HFFc6 (cell line): Measurements from ENCODE around the gene NBPF26. TPM values are rescaled to one million over a fixed set of nuclear protein-coding genes. Genes with fewer than 3 reads are reported as not detected.
"Not testable (repeated sequence)": the region's sequence is repeated elsewhere in the genome, so short reads cannot be mapped to it uniquely, and the experiment has no call there.

ENCODE experiments used
- DNase-seq: peaks from one replicate; pipeline ENCODE4 v3.0.0-alpha.2; 2018
- H3K27ac Mint-ChIP-seq: 2 replicates; pipeline ENCODE4 v1.8.0; 2020; ENCODE audit warnings: mild to moderate bottlenecking, mixed read lengths
- H3K27me3 Mint-ChIP-seq: 2 replicates; pipeline ENCODE4 v1.8.0; 2021; ENCODE audit warnings: mild to moderate bottlenecking, moderate library complexity, mixed read lengths; ENCODE audit not compliant: insufficient read depth
- H3K36me3 Mint-ChIP-seq: 2 replicates; pipeline ENCODE4 v1.8.0; 2021; ENCODE audit warnings: low read depth, mixed read lengths
- H3K4me1 Mint-ChIP-seq: 2 replicates; pipeline ENCODE4 v1.8.0; 2020; ENCODE audit warnings: low read depth, mixed read lengths
- H3K4me3 Mint-ChIP-seq: 2 replicates; pipeline ENCODE4 v1.8.0; 2020; ENCODE audit warnings: mild to moderate bottlenecking, moderate library complexity, mixed read lengths
- H3K9me3 Mint-ChIP-seq: 2 replicates; pipeline ENCODE4 v1.8.0; 2020; ENCODE audit warnings: mild to moderate bottlenecking, mixed read lengths
- total RNA-seq, 6 experiments: library from RNA; stranded (reverse); fragmentation: NEBNext Ultra II Directional; extraction: Animal tissue kit (Norgen Biotek cat#: 25700); gene quantifications; 2 replicates in 1 of 6; 3 replicates in 5 of 6; pipeline ENCODE4 v1.2.3, GENCODE V29; 2021
- TF ChIP-seq, protein P1 (sequence below): fragments of 200-600 bp; sonication (generic); IDR thresholded peaks from 2 replicates; pipeline ENCODE4 v1.5.0; 2021; ENCODE audit warnings: antibody characterized with exemption, mild to moderate bottlenecking

The NBPF26 gene
- total RNA-seq, 6 experiments from 2014 or later = 14.9 to 20.1 (median 17.8) TPM

DNA sequence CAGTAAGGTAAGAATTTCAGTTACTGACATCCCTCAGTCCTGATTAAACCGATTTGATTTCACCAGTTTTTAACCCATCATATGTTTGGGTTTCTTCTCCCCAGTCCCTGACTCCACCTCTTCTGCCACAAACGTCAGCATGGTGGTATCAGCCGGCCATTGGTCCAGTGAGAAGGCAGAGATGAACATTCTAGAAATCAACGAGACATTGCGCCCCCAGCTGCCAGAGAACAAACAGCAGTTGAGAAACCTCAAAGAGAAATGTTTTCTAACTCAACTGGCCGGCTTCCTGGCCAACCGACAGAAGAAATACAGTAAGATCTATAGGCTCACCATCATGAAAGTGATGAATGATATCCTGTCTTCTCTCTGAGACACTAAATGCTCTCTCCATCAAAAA, 81.7 kb downstream of the NBPF26 start:
- TF ChIP-seq, protein P1, sequence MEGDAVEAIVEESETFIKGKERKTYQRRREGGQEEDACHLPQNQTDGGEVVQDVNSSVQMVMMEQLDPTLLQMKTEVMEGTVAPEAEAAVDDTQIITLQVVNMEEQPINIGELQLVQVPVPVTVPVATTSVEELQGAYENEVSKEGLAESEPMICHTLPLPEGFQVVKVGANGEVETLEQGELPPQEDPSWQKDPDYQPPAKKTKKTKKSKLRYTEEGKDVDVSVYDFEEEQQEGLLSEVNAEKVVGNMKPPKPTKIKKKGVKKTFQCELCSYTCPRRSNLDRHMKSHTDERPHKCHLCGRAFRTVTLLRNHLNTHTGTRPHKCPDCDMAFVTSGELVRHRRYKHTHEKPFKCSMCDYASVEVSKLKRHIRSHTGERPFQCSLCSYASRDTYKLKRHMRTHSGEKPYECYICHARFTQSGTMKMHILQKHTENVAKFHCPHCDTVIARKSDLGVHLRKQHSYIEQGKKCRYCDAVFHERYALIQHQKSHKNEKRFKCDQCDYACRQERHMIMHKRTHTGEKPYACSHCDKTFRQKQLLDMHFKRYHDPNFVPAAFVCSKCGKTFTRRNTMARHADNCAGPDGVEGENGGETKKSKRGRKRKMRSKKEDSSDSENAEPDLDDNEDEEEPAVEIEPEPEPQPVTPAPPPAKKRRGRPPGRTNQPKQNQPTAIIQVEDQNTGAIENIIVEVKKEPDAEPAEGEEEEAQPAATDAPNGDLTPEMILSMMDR = peak; percentile 30
- H3K9me3 Mint-ChIP-seq, H3K4me1 Mint-ChIP-seq, H3K36me3 Mint-ChIP-seq, DNase-seq, H3K27ac Mint-ChIP-seq, H3K27me3 Mint-ChIP-seq, H3K4me3 Mint-ChIP-seq: not testable (repeated sequence)

DNA sequence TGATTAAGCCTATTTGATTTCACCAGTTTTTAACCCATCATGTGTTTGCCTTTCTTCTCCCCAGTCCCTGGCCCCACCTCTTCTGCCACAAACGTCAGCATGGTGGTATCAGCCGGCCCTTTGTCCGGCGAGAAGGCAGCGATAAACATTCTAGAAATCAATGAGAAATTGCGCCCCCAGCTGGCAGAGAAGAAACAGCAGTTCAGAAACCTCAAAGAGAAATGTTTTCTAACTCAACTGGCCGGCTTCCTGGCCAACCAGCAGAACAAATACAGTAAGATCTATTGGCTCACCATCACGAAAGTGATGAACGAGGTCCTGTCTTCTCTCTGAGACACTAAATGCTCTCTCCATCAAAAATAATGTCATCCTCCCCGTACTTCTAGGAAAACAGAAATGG, 88.1 kb downstream of the NBPF26 start:
- H3K36me3 Mint-ChIP-seq, H3K27me3 Mint-ChIP-seq, H3K4me1 Mint-ChIP-seq, H3K4me3 Mint-ChIP-seq, H3K9me3 Mint-ChIP-seq: not testable (repeated sequence)
- peak overlapping the region; percentile 49; the same call in 1 of the 2 replicates for H3K27ac Mint-ChIP-seq
- TF ChIP-seq, protein P1 = peak; percentile 82
- peak; percentile 65 for DNase-seq

DNA sequence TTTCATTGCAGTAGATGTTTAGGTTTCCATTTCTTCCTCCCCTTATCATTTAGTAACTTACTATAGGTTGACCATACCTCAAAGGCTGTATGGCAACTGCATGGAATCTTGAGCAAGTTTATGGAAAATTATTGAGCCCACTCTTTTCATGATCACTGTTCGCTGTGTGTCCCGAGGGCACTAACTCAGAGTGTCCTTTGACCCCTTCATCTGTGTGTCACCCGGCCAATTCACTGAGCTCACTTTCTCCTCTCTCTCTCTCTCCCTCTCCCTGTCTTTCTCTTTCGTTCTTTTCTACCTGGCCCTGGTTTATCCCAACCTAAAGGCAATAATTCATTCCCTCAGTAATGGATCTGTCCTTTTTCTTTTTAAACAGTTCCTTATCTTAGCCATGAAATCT, 101.3 kb downstream of the NBPF26 start:
- H3K27ac Mint-ChIP-seq, H3K4me1 Mint-ChIP-seq, H3K27me3 Mint-ChIP-seq, H3K4me3 Mint-ChIP-seq, H3K36me3 Mint-ChIP-seq, DNase-seq, H3K9me3 Mint-ChIP-seq: not testable (repeated sequence)

DNA sequence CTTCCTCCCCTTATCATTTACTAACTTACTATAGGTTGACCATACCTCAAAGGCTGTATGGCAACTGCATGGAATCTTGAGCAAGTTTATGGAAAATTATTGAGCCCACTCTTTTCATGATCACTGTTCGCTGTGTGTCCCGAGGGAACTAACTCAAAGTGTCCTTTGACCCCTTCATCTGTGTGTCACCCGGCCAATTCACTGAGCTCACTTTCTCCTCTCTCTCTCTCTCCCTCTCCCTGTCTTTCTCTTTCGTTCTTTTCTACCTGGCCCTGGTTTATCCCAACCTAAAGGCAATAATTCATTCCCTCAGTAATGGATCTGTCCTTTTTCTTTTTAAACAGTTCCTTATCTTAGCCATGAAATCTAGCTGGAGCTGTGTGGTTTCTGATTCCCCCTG, 102.9 kb downstream of the NBPF26 start:
- not testable (repeated sequence) for H3K27me3 Mint-ChIP-seq, DNase-seq, H3K36me3 Mint-ChIP-seq, H3K4me1 Mint-ChIP-seq, H3K4me3 Mint-ChIP-seq, H3K27ac Mint-ChIP-seq, H3K9me3 Mint-ChIP-seq

DNA sequence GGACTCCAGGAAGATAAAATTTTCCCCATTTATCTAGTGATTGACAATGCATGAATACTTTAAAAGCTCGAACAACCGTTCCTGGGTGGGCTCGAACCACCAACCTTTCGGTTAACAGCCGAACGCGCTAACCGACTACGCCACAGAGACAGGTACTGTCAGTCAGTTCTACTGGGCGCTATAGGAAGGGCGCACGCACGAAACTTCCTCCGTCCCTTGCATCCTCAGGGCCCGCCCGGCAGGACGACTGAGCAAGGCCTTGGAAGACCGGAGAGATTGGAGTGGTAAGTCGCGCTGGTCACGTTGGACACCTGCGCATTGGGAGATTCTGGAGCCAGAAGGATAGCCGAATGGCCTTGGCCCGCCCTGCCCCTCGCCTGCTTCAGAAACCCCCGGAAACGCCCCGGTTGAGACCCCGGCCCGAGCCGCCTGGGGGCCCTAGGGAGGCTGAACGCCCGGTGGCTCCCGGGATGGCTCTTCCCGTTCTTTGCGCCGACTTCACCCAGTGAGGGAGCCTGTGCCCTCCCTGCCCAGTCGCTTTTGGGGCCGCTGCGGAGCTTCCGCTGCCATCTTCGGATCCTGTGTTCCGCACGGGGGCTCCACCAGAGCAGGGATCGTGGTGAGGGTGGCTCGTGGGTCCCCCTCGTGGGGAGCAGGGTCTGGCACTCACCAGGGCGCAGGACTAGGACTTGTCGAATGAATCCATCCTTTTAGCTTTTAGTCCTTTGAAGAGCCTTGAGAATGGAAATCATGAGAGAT, 120.6 kb downstream of the NBPF26 start:
- TF ChIP-seq, protein P1 = peak; percentile 68
- H3K36me3 Mint-ChIP-seq, H3K27me3 Mint-ChIP-seq, H3K9me3 Mint-ChIP-seq, H3K4me1 Mint-ChIP-seq: not testable (repeated sequence)
- DNase-seq = peak; percentile 90
- Mint-ChIP-seq H3K27ac (peak overlapping the region; percentile 83), H3K4me3 (peak overlapping the region; percentile 89)

DNA sequence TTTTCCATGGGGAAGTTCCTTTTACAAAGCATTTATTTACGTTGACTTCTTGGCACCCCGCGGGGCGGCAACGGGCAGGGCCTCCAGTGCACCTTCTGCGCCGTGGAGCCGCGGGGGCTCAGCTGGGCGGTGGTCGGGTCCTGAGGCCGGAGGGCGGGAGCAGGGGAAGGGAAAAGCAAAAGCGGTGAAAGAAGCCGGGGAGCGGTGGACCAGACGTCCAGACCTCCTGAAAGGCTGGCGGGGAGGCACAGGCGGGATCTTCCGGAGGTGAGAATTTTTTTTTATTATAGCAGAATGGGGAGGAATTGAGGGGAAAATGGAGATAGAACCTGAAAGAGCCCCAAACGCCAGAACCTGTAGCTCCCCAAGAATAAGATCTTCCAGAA, 121.2 kb downstream of the NBPF26 start:
- Mint-ChIP-seq H3K27ac (0 out of 2 replicates have a peak overlapping the region, but pooled peaks have one; percentile 24), H3K4me3 (peak overlapping the region; percentile 89)
- not testable (repeated sequence) for DNase-seq, H3K27me3 Mint-ChIP-seq, H3K36me3 Mint-ChIP-seq, H3K9me3 Mint-ChIP-seq, H3K4me1 Mint-ChIP-seq

DNA sequence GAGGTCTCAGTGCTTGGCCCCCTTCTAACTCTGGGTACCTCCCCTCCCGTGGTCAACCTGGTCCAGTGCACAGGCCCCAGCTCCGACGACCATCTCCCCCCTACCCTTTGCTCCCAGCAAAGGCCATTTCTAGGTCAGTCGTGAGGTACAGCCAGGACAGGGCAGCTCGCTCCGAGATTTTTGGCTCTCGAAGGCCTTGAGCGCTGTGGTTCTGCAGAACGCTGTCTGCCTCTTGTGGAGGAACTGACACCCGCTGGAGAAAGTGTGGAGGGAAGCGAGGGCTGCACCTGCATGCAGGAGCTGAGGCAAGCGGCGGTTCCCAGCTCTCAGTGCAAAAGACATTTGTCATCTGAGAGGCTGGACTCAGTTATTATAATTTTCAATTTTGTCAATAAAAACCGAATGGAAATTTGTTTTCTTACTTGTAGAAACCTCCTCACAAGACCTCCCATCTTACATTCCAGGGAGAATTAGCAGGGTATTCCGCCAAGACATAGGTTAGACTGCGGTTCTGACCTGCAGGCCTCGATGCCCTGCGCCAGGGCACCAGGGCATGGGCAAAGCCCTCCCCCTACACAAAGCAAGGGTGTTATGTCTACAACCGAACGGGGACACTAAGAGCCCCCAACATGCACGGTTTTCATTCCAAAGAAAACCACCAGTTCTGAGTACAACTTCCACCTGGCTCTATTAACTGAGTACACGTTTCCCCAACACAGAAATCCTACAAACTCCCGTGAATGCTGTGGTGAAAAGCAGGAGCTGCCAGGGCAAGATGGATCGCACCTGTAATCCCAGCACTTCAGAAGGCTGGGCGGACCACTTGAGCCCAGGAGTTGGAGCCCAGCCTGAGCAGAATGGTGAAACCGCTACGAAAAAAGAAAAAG, 125.9 kb downstream of the NBPF26 start:
- Mint-ChIP-seq H3K27ac (peak overlapping the region; percentile 99; the same call in 1 of the 2 replicates), H3K4me3 (peak overlapping the region; percentile 87; the same call in 1 of the 2 replicates)
- H3K4me1 Mint-ChIP-seq, H3K27me3 Mint-ChIP-seq, H3K36me3 Mint-ChIP-seq, H3K9me3 Mint-ChIP-seq: not testable (repeated sequence)
- DNase-seq = peak; percentile 83

DNA sequence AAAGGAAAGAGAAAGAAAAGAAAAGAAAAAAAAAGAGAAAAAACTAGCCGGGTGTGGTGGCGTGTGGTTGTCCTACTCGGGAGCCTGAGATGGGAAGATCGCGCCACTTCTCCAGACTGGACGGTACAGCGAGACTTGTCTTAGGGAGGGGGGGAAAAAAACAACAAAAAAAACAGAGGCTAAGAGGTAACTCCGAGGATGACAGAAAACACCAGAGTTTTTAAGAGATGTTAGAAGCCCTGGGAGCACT, 126.5 kb downstream of the NBPF26 start:
- peak overlapping the region; percentile 87 for H3K4me3 Mint-ChIP-seq
- peak overlapping the region; percentile 99 for H3K27ac Mint-ChIP-seq
- not testable (repeated sequence) for H3K9me3 Mint-ChIP-seq, H3K4me1 Mint-ChIP-seq, H3K36me3 Mint-ChIP-seq, DNase-seq, H3K27me3 Mint-ChIP-seq

DNA sequence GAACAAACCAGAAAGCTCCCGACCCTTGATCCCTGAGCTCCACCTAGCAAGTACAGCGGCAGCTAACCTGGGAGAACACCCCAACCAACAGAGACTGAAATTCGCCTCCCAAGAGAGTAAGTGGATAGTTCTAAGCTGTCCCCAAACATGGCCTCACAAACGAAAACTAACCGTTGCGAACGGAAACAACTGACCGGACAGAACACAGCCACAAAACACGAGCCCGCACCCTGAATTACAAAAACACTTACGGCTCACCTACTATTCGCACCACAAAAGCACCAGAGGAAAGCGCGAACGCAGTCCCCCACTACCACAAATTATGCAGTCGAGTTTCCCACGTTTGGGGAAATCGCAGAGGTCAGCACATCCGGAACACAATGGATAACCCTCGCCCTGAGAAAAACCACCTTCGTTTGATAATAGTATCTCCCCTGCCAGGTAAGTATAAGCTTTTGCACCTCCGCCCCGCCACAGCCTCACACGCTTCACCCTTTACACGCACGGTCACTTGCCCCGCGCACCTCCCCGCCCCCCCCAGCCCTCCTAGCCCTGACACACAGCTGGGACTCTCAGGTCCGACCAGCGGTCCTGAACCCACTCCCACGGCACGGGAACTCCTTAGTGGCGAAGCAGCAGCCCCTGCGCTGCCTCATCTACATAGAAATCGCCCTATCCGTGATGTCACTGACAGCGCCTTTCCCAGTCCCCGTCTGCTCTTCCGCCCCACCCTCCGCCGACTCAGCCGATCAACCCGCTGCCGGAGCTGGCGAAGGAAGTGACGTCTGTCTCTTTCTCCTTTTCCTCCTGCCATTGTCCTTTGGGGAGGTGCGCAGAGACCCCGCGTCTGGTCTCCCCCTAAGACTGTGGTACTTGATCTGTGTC, 127.0 kb downstream of the NBPF26 start:
- H3K36me3 Mint-ChIP-seq, H3K9me3 Mint-ChIP-seq, H3K27me3 Mint-ChIP-seq: not testable (repeated sequence)
- H3K4me3 Mint-ChIP-seq = peak overlapping the region; percentile 87
- DNase-seq = peak; percentile 98
- peaks cover 13% of the 10 kb centered on the region for H3K4me1 Mint-ChIP-seq
- peak overlapping the region; percentile 99 for H3K27ac Mint-ChIP-seq

DNA sequence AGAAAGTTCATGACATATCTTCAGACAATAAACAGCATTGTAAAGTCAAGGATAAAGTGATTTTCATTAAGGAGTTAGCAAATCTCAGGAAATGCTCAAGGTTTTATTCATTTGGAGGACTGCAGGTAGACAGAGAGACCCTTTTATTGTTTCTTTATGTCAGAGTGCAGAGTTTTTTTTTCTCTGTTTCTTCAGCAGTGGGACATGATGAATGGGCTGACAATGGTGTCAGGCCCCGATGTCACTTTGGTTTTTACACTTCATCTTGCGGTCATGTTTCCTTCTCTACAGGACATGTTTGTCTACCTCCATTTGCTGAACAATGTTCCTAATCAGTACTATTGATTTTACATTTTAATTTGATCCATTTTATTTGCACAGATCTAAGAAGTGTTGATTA, 134.4 kb downstream of the NBPF26 start:
- H3K27ac Mint-ChIP-seq, DNase-seq, H3K36me3 Mint-ChIP-seq, H3K27me3 Mint-ChIP-seq, H3K4me3 Mint-ChIP-seq, H3K9me3 Mint-ChIP-seq: not testable (repeated sequence)
- H3K4me1 Mint-ChIP-seq = peaks cover 14% of the 10 kb centered on the region
